ENCODE data around the gene RELN.
"Not testable (repeated sequence)": the region's sequence is repeated elsewhere in the genome, so short reads cannot be mapped to it uniquely, and the experiment has no call there.

RELN gene

DNA sequence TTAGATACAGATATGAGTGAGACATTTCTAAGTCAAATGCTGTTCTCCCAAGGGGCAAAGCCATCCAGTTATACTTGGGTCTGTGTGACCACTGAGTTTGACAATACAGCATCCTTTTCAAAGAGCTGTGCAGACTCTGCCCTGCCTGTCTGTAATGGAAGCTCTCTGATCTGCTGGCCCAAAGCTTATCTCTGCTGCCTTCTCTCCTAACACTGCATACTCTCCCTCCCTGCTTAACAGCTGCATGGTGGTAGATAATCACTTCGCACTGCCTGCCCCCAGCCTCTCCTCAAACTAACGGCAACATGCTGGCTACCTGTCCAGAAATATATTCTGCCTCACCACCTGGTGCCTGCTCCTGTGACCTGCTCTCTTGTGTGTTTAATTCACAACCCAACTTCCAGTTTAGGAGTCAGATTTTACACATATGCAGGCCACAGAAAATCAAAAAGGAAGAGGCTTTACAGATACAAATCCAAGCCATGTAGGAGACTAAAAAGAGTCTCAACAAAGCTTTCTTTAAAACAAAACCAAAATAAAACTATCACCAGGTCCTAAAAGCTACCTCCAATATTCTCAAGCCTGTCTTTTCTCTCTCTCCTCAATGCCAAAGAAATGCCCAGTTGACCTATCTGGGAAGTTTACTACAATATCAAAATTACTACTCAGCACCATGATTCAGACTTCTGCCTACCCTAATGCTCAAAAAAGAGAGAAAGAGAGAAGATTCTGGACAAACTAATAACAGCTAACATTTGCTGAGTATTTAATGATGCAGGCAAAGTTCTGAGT lies 145.6 kb downstream of the RELN start:
- DNase-seq (ENCODE audit: low spot score) = no peak

DNA sequence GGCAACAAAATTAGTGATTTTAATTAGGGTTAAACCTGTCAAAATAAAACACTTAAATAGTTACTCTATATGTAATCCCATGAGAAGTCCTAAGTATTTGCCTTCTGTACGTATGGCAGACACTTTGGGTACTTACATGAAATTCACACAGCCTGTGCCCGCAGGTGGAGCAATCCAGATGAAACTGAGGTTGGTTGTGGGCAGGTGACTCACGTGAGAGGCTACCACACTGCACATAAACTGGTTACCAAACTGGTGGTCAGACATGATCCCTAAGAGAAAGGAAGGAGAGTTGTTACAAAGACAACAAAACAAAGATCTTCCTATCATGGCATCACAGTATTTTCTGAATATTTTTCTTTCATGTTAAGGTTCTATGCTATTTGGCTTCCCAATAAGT lies 156.1 kb downstream of the RELN start:
- no peak for DNase-seq (ENCODE audit: low spot score)

DNA sequence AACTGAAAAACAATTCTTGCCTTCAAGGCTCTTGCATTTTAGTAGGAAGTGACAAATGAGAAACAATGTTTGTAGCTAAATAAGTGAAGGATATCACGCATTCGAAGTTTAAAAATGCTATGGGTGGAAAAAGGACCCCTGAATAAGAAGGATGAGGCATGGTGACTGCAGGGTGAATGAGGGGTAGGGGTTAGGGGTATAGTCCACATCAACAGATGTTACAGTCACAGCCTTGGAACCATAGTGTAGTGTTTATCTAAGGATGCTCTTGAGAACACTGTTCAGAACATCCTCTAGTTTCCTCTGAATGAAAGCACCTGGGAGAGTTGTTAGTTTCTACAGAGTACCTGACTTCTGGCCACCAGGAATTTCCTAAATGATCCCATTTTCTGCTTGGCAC lies 157.0 kb downstream of the RELN start:
- DNase-seq (ENCODE audit: low spot score) = no peak

DNA sequence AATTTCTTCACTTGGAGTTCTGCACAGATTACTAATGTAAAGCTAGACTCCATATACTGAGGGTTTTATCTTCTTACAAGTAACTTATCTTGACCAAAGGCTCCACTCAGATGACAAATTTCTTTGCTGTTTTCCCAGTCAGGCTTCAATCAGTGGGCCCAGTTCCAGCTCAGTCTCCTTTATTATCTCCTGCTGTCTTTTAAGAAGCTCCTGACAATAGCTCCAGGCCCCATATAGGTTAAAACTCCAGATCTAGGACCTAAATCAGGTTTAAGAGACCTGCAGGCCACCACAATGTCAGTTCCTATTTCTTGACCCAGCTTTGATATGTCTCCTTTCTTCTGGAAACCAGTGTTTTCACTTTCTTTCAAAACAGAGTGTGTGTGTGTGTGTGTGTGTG lies 165.2 kb downstream of the RELN start:
- no peak for DNase-seq (ENCODE audit: low spot score)

DNA sequence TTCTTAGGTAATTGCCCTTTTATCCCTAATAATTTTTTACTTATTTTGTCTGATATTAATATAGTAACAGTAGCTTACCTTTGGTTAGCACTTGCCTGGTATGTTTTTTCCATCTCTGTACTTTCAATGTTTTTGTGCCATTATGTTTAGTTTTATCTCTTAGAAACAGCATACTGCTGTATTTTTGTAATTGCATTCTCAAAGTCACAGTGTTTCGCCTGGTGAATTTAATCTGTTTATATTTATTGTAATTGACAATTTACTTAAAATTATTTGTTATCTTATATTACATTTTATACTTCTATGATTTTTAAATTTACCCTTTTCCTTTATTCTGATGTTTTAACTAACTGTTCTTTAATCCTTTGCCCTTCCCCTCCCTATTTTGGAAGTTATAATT lies 166.4 kb downstream of the RELN start:
- no peak for DNase-seq (ENCODE audit: low spot score)

DNA sequence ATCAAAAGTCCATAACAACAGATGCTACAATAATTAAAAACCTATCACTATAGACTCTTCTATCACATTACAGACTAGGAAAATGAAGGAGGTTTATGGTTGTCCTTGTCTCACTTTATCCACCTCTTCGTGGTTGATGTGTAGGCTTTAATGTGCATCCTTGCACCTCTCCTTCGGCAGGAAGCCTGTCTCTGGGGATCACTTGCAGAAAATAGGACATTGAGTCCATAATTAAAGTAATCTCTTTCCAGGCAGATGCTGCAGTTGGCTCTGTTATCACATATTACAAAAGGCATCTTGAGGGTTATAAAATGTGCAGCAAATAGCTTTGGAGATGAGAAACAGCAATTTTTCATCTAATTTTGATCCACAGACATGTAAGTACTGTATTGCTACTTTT lies 168.4 kb downstream of the RELN start:
- DNase-seq (ENCODE audit: low spot score) = no peak

DNA sequence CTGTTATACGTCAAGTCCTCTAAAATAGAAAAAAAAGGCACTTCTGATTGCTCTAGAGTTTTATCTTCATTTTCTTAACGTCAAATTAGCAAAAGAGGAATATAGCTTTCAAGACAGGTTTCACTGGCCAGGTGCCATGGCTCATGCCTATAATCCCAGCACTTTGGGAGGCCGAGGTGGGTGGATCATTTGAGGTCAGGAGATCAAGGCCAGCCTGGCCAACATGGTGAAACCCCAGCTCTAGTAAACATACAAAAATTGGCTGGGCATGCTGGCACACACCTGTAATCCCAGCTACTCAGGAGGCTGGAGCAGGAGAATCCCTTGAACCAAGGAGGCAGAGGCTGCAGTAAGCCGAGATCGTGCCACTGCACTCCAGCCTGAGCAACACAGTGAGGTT lies 173.5 kb downstream of the RELN start:
- DNase-seq (ENCODE audit: low spot score) = not testable (repeated sequence)

DNA sequence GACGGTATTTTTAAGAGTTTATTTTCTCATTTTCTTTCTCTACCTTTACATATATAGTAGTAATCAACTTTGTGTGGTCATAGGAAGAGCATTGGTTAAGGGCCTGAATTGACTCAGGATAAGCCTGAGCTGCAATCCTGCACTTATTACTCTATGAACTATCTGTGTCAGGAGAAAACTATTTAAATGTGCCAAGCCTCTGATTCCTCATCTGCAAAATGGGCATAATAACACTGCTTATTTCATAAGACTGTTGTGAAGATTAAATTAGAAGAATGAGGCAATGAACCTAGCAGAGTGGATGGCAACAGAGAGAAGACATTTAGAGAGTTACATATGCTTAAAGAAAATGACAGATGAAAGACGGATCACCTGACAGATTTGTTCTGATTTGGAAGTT lies 175.5 kb downstream of the RELN start:
- no peak for DNase-seq (ENCODE audit: low spot score)

DNA sequence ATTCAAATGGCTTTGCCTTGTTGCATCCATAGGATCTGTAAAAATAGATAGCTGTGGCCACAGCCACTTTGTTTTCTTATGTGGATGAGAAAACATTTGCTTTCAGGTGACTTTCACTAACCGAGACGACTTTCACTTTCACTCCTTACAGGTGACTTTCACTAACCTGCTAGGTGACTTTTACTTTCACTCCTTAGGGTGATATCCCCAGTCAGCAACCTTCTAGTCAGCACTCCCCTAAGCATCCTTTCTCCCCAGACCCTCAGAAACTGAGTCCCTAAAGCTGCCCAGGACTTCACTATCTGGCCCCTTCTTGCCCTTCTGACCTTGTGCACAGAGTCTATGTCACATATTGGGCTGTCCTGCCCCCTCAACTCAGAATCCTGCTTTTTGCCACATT lies 177.5 kb downstream of the RELN start:
- DNase-seq (ENCODE audit: low spot score) = no peak

DNA sequence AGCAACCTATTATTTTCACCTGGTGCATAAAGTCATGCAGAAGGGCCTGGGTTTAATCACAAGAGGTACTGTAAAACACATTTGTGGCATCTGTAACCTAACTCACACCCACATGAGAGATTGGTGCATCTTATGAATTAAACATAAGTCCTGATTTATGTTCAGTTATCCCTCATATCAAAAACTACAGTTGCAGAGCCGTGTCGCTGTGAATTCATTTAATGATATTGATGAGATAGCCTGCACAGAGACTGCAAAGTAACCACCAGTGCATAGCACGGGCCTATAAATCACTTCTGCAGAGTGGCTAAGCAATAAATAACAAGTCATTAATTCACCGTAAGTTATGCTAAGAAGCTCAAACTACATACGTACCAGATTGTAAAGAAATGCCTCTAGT lies 178.2 kb downstream of the RELN start:
- no peak for DNase-seq (ENCODE audit: low spot score)

DNA sequence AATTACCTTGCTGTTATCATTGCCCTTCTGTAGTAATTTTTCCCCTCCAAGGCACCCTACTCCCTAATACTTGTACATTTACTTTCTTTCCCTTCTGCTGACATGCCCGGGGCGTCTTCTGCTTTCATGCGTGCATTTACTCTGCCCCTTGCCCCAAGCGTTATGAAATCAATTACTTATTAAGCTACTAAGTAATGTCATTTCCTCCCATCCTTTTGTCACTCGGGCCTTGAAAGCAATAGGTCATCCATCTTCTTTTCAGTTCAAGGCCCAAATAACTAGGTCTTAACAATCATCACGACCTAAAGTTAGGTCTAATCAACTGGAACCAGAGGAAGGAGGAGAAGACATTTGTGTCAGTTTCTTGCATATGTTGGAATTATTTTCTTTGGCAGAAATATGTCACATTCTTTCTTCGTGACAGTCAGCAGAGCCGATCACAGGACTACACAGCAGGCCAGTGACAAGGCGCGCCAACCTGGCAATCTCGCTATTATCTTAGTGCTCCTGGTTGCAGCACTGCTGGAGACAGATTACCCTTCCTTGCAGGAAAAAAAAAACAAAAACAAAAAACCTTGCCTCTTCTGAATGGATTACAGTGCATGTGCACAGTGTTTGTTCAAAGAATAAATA lies 179.2 kb downstream of the RELN start:
- DNase-seq (ENCODE audit: low spot score) = no peak

DNA sequence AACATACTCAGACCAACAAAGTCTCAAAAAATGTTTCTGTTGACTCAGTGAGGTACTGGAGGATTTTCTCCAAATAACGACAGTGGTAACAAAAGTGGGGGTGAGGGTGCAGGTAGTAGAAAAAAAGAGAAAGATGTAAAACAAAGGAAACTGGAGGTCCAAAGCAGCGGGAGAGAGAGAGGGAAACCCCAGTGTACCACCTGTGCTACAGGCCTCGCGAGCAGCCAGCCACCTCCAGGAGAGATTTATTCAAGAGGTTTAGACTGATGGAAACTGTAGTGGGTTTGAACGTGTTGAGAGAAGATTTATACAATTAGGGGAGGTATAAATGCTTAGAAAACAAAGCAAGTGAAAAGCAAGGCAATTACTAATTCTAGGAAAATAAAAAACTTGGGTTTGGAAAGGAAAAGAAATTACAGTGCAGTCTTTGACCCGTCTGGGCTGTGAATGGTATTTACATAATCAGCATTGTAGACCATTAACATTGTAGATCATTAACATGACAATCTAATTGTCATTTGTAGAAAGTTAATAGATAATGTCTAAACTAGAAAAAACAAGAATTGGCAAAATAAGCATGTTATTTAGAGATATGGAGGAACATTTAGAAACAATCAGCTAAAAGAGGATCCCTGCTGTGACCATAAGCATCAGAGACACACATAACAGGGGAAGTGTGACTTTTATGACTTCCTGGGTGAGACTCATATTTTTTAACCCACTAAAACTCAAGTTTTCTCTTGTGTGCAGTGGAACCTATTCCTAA lies 180.0 kb downstream of the RELN start:
- DNase-seq (ENCODE audit: low spot score) = no peak

DNA sequence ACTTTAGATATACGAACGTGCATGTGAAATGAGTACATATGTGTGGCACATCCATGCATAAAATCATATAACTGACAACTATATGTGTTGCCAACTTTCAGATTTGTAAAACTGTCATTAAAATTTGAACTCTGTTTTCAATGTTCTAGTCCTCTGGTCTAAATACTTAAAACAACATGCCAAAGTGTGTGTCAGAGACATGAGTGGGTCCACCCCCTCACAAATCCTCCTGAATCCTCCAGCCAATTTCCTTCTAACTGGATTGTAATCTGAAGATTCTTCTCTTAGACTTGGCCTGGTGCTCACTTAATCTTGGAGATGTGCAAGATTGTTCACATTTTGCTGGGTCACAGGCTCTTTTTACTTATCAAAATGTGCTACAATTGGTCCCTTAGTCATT lies 184.1 kb downstream of the RELN start:
- DNase-seq (ENCODE audit: low spot score) = no peak

DNA sequence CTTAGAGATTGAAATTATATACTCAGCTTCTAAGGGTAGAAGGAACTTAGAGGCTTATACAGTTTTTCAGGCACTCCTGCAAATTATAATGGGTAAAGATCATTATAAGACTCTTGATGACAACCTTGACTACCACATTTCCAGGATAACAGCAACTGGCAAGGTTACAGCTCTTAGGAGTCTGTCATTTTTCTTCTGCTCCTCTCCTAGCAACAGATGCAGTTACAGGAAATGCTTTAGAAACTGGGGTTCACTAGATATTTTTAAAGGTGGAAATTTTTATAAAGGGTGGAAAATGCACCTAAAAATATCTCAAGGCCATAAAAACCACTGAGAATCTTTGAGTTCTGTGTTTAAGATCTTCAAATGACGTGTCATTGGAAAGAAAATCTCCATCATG lies 185.8 kb downstream of the RELN start:
- no peak for DNase-seq (ENCODE audit: low spot score)

DNA sequence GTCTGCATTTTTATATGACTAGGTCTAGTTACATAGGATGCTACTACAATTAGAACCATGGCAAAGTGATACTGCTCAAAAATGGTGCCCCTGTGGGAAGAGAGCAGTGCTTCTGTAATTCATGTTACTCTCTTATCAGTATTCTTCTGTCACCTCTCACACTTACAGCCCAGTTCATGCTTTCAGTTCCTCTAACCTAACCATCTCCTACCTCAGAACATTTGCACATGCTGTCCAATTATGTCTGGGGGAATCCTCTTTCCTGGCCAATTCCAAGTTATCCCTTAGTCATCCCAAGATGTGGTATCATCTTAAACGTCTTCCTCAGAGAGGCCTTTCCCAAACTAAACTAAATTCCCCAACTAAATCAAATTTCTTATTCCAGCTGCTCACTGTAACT lies 190.2 kb downstream of the RELN start:
- no peak for DNase-seq (ENCODE audit: low spot score)

DNA sequence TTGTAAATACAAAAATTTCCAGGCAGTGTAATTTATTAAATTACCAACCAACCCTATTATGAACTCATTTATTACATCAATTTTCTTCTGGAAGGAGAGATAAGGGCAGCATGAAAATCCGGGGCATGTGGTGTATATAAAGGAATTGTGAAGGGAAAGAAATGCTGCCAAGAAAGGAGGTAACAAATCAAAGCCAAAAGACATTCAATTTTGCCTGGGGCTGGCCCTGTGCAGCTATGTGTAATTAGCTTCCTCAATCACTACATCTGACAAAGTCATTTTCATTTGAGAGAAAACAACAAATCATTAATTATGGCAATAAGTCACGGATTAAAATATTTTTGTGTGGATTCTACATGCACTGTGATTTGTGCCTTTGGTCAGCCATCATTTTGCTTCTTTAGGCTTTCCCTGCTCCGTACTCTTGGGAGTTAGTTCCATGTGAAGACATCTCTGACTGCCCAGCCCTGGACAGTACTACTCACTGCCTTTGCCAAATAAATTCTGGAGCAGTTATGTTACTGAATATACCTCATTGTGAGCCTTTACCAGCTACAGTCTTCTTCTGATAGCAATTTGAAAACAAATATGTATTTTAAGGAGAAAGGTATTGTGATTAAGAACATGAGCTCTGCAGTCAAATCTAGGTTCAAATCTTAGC lies 191.7 kb downstream of the RELN start:
- no peak for DNase-seq (ENCODE audit: low spot score)

DNA sequence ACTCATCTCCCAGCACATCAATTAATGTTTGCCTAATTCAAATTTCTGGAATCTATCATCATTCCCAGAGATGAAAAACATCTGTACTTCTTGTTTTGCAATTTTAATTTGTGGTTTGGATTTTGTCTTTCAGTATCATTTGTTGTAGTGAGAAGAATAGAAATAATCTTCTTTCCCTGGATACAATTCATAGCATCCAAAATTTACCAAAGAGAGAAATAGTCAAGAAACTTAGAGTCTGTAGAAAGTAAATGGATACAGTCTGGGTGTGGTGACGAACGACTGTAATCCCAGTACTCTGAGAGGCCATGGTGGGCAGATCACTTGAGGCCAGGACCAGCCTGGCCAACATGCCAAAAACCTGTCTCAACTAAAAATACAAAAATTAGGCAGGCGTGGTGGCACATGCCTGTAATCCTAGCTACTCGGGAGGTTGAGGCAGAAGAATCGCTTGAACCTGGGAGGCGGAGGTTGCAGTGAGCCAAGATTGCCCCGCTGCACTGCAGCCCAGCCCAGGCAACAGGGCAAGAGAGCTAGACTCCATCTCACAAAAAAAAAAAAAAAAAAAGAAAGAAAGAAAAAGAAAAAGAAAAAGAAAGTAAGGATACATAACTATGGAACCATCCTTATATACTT lies 193.0 kb downstream of the RELN start:
- DNase-seq (ENCODE audit: low spot score) = no peak

DNA sequence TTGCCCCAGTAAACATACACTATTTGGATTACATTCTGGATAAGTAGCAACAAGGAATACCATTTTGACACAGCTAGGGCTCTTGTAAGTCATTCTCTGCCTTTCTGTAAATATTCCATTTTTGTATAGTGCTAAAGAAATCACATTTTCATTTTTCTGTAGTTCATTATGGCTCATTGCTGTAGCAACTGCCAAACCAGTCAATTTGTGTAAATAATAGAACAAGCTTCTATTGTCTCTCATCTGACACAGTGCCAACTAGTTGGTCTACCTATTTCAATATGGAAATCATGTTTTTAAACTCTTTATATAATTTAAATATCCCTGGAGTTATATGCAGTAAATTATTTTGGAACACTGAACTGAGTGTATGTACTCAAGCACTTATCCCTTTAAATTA lies 193.7 kb downstream of the RELN start:
- no peak for DNase-seq (ENCODE audit: low spot score)

DNA sequence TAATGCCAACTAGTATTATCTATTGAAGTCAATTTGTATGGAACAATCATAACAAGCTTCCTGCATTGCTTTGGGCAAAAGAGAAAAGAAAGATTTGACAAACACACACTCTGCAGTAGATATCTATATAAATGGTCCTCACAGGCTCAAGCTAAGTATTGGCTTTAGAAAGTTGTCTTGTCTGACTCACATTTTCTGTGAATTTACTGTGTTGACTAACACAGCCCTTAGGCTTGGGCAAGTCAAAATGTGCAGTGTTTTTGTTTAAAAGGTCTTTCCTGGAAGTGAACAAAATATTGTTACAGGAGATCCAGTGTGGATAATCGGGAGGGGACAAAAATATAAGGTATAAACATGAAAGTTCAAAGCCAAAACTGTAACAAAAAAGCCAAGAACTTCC lies 194.4 kb downstream of the RELN start:
- DNase-seq (ENCODE audit: low spot score) = no peak

DNA sequence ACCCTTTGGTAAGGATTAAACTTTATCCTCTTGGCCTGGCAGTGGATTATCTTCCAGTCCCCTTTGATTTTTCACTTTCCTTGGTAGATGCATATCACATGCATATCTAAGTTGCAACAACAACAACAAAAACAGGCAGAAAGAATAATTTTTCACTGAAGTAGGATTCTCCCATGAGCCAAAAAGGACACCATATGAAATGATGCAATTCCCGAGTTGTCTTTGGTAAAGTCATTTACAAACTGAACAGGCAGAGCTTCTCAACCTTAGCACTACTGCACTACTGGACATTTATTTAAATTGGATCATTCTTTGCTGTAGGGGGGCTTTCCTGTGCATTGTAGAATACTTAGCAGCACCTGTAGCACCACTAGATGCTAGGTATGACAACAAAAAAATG lies 195.0 kb downstream of the RELN start:
- DNase-seq (ENCODE audit: low spot score) = no peak

DNA sequence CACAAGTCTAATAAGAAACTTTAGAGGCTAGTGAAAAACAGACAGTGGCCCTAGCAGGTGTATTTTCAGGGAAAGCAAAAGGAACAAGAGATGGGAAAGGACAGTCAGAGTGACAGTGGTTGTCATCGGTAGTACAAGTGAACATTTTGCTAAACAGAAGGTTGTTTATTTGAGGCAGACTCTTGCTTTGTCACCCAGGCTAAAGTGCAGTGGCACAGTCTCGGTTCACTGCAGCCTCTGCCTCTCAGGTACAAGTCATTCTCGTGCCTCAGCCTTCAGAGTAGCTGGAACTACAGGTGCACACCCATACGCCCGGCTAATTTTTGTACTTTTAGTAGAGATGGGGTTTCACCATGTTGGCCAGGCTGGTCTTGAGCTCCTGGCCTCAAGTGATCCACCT lies 195.8 kb downstream of the RELN start:
- DNase-seq (ENCODE audit: low spot score) = no peak

DNA sequence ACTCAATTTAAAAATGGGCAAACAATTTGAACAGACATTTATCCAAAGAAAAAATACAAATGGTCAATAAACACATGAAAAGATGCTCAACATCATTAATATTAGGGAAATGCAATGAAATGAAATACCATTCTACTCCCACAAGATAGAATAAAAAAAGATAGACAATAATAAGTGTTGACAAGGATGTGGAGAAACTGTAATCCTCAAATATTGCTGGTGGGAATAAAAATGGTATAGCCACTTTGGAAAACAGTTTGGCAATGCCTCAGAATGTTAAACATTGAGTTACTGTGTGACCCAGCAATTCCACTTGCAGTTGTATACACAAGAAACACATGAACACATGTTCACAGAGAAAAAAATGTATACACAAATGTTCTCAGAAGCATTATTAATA lies 197.6 kb downstream of the RELN start:
- DNase-seq (ENCODE audit: low spot score) = no peak

Measured in RKO (cell line).